Keratinocyte (primary cell): Measurements from ENCODE around the gene TOLLIP.
A peak's percentile ranks its signal among the peaks of the same experiment; 100 is the strongest.

ENCODE experiments used
- CTCF ChIP-seq, 3 experiments: IDR thresholded peaks in 1 of 3; conservative IDR thresholded peaks in 1 of 3; optimal IDR thresholded peaks in 1 of 3; 2 replicates in 2 of 3; 3 replicates in 1 of 3; pipeline versions ENCODE3 to v1.5.1; 2011; ENCODE audit warnings: low read length in 3 of 3, mild to moderate bottlenecking in 3 of 3, moderate library complexity in 2 of 3, control low read depth in 1 of 3, inconsistent platforms in 1 of 3; ENCODE audit not compliant: insufficient read depth in 2 of 3; ENCODE audit errors: extremely low read depth in 1 of 3
- EZH2 ChIP-seq: IDR thresholded peaks from one replicate; pipeline ENCODE4 v1.6.1; 2012; ENCODE audit warnings: inconsistent platforms, mild to moderate bottlenecking, low read length, moderate library complexity

GRCh38 chr11:1293619-1294015, 15.8 kb downstream of the TOLLIP start:
- TF ChIP-seq CTCF (optimal IDR thresholded peaks at IDR 0.05 in 1 of 3, IDR thresholded peaks at IDR 0.05 in 1 of 3, conservative IDR thresholded peaks at IDR 0.05 in 1 of 3; ENCODE audit: extremely low read depth in 1 of 3, insufficient read depth in 2 of 3, low read length in 3 of 3) (peak; percentile 28 to 68 (median 32)), EZH2 (no peak)
